ENCODE results near the gene BTBD8. TPM values are rescaled to one million over a fixed set of nuclear protein-coding genes. Genes with fewer than 3 reads are reported as not detected.
"Not testable (repeated sequence)": the region's sequence is repeated elsewhere in the genome, so short reads cannot be mapped to it uniquely, and the experiment has no call there.

BTBD8 gene
- total RNA-seq, result 4.9 TPM

DNA sequence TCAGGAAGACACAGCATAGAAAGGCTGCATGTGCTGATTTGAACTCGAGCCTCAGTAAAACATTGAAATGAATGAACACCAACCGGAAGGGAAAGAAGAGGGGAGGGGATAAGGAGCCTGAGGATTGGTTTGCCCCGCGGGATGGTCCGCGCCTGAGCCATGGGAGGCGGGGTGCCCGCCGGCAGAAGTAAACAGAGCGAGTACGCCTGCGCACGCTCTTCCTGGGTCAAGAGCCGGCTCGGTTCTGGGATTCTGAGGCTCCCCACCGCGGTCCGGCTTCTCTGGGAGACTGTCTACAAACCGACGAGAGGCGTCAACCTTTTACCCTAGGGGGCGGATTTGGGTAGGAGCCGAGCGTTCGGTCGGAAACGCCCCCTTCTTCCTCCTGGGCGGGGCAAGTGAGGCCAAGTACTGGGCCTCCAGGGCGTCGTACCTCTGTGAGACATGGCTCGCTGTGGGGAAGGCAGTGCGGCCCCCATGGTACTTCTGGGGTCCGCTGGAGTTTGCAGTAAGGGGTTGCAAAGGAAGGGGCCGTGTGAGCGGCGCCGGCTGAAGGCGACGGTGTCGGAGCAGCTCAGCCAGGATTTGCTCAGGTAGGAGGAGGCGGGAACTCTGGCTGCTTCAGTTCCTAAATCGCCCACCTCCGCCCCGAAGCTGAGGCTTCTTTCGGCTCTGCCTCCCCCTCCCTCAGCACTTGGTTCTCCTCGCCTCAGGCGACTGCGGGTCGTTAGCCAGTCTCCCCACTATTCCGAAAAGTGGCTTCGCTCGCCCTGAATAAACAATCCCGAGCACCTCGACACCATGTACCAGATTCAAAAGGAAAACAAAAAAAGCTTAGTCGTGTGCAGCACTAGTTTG, at the start of gene BTBD8:
BTBD8 (plus strand) TSS at position 218 of the 858 bp plus-strand sequence; CDS start at position 445, 227 bp downstream.
- DNase-seq, result no peak

- peak; percentile 4 for DNase-seq
Observed at GRCh38 chr1:92030656-92031107, 49.5 kb upstream of the BTBD8 start.

GRCh38 chr1:92031281-92032110, 48.6 kb upstream of the BTBD8 start:
- no peak for DNase-seq

GRCh38 chr1:92037400-92037799, 42.7 kb upstream of the BTBD8 start:
- DNase-seq, result no peak

GRCh38 chr1:92038695-92039346, 41.3 kb upstream of the BTBD8 start:
- DNase-seq, result no peak

DNA sequence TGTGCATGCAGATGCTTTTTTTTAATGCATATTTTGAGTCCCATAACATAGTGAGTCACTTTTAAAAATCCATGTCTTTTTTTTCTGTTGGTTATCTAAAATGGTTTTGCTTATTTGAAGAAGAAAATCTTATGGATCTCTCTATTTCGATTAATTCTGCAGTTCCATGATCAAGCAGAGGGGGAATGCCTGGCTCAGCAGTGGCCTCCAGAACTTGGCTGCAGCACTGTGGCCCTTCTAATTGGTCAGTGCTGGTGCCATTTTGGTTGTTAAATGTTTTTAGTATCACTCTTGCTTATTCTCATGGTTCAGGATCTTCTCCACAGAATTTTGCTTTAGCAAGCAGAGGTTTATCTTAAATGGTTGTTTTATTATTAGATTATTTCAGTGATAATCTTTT, 39.2 kb upstream of the BTBD8 start:
- no peak for DNase-seq

GRCh38 chr1:92043621-92044020, 36.5 kb upstream of the BTBD8 start:
- no peak for DNase-seq

DNA sequence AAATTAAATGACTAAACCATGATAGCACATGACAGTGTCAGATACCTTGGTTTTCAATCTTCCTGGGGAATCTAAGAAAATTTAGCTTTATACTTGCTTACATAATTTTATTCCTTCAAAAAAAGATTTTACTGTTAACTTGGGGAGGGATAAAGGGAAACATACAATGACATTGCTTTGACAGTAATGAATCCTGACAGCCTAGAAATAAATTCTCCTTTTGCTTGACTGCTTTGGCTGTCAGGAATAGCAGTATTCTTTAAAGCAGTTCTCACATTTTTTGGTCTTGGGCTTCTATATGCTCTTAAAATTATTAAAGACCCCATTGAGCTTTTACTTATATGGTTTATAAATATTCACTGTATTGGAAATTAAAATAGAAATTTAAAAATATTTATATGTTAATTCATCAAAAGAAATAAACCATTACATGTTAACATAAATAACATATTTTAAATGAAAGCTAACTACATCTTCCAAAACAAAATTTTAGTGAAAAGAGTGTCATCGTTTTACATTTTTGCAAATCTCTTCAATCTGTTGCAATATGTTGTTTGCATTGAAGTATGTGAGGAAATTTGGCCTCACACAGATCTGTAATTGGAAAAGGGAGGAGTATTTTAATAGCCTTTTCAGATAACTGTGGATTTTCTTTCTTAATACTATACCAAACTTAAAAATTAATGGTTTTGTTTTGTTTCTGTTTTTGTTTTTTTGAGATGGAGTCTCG, 34.2 kb upstream of the BTBD8 start:
- DNase-seq, result no peak

GRCh38 chr1:92051948-92052347, 28.2 kb upstream of the BTBD8 start:
- DNase-seq, result no peak

GRCh38 chr1:92065042-92065441, 15.1 kb upstream of the BTBD8 start:
- DNase-seq, result no peak

DNA sequence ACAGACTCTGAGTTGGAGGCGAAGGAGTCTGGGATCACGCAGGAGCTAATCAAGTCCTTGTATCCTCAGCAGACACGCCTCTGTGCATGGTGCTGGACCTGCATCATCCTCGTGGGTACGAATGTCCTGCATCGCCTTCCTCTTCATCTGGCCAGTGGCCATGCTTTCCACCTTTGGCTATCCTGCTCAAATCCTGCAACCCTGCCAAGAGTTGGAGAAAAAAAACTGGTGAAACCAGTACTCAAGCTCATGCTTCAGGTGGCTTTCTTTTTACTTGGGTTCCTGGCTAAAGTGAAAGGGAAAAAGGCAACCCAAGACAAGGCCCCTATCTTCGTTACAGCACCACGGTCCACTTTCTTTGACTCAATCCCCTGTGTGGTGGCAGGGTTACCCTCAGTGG, 13.8 kb upstream of the BTBD8 start:
- DNase-seq, result no peak

GRCh38 chr1:92070892-92071291, 9.3 kb upstream of the BTBD8 start:
- DNase-seq, result no peak

DNA sequence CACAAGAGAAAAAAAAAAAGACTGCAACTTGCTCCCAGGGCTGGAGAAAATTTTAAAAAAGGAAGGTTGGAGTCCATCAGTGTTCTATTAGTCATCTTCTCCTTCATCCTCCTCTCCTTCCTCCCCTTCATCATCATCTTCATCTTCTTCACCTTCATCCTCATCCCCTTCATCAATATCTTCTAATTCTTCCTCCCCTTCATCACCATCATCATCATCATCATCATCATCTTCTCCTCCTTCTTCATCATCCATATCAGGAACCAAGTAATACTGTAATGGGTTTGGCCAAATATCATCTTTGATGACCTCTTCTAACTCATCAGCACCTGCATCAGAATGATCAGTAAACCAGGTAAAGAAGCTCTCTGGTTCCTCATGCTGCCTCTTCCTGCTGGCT, 5.7 kb upstream of the BTBD8 start:
- DNase-seq, result not testable (repeated sequence)

DNA sequence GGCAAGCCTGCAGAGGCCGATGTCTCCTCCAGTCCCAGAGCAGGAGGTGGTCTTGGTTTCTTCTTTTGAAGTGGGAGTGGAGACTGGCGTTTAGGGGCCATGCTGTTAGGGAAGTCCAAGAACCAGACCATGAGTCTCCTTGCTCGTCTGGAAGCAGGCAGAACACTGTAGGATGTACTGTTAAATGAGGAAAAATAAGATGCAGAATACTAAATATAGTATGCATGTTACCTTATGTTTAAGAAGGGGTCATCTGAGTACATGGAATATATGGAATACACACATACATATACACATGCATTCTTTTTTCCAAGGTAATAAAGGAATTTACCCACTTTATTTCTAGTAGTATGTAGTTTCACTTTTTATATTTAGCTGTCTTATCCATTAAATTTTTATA, 4.8 kb upstream of the BTBD8 start, which contains the start of gene SETSIP:
SETSIP (minus strand) TSS at position 101 of the 400 bp plus-strand sequence; CDS start at position 101, 0 bp downstream.
- DNase-seq, result no peak

DNA sequence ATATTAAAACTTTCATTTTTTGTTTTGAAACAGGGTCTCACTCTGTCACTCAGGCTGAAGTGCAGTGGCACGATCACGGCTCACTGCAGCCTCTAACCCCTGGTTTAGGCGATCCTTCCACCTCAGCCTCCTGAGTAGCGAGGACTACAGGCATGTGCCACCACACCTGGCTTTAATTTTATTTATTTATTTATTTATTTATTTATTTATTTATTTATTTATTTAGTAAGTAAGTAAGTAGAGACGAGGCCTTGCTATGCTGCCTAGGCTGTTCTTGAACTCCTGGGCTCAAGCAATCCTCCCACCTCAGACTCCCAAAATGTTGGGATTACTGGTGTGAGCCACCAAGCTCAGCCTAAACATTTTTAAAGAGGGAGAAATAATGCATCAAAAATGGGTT, 3.8 kb upstream of the BTBD8 start:
- no peak for DNase-seq

DNA sequence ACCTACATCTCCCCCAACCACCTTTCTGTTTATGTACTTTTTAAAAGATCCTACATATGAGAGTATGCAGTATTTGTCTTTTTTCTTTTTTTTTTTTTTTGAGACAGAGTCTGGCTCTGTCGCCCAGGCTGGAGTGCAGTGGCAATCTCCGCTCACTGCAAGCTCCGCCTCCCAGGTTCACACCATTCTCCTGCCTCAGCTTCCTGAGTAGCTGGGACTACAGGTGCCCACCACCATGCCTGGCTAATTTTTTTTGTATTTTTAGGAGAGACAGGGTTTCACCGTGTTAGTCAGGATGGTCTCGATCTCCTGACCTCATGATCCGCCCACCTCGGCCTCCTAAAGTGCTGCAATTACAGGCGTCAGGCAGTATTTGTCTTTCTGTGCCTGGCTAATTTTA, 2.1 kb upstream of the BTBD8 start:
- not testable (repeated sequence) for DNase-seq

GRCh38 chr1:92079441-92079840, 704 bp upstream of the BTBD8 start:
- DNase-seq, result no peak

GRCh38 chr1:92081031-92081430, 886 bp downstream of the BTBD8 start:
- DNase-seq, result no peak

DNA sequence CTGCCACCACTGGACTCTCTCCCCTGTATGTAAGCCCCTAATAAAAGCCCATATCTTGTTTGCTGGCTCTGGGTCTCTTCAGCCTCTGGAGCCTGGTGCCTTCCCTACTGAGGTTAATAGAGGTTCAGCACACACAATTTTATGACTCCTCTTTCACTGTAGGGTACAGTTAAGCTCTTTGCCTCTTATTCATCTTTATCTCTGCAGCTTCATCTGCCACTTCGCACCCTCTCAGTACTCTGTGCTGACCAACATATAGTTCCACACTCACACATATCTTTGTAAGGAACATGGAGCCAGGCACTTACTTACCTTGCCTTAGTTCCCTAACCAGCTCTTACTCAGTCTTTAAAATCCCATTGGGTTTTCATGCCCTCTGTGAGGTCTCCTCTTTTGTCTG, 4.5 kb downstream of the BTBD8 start:
- no peak for DNase-seq

GRCh38 chr1:92085727-92086126, 5.6 kb downstream of the BTBD8 start:
- DNase-seq, result no peak

GRCh38 chr1:92087542-92087941, 7.4 kb downstream of the BTBD8 start:
- no peak for DNase-seq

DNA sequence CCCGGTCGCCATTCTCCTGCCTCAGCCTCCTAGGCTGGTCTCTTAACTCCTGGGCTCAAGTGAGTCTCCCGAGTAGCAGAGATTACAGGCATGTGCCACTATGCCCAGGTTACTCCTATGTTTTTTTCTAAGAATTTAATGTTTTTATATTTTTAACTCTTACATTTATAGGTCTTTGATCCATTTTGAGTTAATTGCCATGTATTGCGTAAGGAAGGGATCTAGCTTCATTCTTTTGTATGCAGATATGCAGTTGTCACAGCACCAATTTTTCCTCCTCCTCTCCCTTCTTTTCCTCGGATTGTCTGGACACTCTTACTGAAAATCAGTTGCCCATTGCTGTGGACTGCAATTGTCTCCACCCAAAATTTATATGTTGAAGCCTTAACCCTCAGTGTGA, 11.5 kb downstream of the BTBD8 start:
- DNase-seq, result no peak
